ENCODE data around the gene ARHGAP4.

Gene ARHGAP4

DNA sequence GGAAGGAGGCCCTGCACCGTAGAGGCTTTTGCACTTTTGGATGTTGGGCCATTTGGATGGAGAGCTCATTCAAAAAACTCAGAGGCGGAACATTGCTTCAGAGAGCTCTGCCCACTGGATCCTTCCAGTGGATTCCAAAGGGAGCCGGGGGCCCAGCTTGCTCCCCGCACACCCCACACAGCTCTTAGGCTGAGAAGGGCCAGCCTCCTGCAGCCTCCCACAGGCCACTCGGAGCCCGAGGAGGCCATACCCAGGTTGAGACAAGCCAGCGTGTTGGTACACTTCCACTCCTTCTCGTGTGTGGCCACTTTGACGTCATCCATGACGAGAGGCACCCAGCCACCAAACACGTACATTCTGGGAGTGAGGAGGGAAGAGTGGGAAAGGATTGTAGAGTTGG is 35.2 kb upstream of the ARHGAP4 start:
- DNase-seq, result no peak

DNA sequence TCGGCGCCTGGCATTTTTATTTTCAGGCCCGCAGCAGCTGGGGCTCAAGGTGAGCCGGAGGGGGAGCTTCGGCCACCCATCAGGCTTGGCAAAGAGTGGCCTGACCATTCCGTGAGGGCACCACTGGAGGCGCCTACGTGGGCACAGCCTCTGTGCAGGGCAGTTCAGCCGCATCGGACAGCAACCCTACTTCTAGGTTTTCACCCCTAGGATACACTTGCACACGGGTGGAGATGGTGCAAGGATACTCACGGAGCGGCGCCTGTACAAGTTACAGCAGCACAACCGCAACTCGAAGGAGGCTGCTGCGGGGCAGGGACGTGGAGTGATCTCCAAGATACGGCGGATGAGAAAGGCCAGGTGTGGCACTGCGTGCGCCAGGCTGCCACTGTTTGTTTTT is 34.7 kb upstream of the ARHGAP4 start:
- no peak for DNase-seq

DNA sequence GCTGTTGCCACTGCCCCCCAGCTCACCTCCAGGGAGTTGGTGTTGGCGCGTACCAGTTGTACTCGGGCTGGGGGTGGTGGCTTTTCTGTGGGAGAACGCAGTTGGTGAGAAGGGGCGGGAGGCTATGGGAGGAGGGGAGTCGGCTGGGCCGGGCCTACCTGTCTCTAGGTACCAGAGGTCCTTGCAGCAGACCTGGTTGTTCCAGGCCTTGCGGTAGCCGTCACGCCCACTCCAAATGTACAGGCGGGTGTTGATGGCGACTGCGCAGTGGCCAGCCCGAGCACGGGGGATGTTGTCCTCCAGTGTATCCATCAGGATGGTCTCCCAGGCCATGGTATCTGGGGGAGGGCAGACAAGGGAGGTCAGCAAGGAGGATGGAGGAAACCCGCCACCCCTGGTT is 34.0 kb upstream of the ARHGAP4 start:
- no peak for DNase-seq

DNA sequence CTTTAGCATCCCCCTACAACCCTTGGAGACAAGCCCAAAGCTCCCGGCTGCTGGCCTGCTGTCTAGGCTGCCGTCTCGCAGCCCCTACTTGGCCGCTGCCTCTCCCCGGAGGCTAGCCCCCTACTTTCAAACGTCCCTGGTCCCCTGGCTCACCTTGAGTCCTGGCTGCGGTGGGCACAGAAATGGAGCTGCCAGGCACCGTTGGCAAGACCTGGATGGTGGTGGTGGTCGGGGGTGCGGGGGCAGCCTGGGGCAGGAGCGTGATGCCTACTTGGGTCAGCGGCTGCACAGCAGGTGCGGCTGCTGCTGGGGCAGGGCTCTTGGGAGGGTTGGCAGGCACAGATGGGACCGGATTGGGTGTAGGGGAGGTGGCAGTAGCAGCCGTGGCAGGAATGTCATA is 33.6 kb upstream of the ARHGAP4 start:
- DNase-seq, result no peak

DNA sequence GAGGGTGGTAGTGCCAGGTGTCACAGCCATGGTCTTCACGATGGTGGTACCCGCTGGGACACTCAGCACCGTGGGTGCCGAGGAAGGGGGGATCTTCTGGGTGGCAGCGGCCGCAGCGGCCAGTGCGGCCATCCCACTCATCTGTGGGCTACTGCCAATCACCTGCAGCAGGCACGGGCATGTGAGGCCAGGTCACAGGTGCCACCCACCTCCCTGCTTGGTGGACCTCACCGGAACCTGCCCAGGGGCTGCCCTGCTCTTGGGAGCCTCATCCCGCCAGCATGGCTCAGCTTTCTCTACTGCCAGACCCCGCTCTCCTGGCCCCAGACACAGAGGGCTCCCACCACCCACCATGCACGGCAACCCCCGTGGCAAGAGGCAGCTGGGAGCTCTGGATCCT is 32.5 kb upstream of the ARHGAP4 start:
- DNase-seq, result no peak

DNA sequence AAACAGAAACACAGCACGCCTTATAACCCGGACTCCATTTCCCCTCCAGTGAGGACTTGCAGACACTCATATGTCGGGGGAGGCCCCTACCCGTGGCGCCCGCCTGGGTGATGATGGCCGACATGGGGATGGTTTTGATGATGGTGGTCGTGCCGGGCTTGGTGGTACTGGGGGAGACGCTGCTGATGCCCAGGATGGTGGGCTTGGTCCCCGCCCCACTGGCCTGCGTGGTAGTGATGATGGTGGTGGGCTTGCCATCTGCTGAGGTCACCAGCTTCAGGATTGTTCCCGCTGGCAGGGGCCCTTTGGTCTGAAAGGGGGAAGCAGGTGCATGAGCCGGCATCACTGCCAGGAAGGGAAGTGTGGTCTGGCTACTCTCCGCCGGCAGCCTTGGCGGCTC is 31.2 kb upstream of the ARHGAP4 start:
- DNase-seq, result no peak

DNA sequence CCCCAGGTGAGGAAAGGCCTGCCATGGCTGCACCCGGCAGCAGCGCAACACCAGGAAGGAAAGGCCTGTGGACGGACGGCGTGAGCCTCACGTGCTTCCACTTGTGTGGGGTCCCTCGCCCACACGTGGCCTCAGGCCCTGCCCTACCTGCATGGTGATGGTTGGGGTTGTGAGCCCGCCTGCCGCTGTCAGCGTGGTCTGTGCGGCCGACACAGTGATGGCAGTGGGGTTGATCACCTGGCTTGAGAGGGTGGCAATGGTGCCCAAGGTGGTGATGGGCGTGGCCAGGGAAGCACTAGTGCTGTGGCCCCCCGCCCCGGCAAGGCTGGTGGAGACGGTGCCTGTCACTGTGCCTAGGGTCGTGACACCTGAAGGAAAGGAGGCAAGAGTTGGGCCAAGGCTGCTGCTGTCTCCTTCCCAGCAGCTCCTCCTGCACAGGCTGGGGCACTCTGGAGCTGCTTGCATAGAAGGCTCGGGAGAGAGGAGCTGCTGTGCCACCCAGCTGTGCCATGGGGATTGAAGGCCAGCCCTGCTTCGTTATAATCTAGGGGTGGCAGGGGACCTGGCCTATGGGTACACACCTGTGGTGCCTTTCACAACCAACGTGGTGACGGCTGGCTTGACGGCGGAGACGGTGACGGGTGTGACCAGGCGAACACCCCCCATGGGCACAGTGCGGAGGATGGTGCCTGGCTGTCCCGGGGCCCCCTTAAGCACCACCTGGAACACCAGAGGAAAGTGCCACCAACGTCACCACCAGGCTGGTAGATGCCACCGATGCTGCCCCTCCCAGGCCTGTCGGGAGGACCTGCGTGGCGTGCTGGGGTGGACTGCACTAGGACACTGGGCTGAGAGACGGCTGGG is 30.2 kb upstream of the ARHGAP4 start:
- DNase-seq, result no peak

DNA sequence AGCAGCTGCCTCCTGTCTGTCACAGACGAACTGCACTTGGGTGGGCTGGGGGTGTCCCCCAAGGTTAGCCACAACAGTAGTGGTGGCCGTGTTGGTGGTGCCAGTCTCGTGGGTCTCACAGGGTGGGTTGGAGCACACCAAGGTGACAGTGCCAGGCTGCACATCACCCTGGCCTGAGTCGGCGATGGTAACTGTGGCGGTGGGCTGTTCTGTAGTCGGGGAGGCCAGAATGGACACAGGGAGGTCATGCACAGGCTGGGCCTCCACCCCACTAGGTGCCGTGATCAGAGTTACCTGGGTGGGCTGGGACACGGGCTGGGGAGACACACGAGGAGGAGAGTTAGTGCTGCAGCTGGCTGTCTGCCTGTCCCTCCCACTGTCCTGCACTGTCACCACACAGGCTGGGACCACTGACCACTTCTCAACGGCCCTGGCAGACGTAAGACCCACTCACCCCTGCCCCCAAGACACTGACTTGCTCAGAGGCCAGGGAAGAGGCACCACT is 29.2 kb upstream of the ARHGAP4 start:
- no peak for DNase-seq

DNA sequence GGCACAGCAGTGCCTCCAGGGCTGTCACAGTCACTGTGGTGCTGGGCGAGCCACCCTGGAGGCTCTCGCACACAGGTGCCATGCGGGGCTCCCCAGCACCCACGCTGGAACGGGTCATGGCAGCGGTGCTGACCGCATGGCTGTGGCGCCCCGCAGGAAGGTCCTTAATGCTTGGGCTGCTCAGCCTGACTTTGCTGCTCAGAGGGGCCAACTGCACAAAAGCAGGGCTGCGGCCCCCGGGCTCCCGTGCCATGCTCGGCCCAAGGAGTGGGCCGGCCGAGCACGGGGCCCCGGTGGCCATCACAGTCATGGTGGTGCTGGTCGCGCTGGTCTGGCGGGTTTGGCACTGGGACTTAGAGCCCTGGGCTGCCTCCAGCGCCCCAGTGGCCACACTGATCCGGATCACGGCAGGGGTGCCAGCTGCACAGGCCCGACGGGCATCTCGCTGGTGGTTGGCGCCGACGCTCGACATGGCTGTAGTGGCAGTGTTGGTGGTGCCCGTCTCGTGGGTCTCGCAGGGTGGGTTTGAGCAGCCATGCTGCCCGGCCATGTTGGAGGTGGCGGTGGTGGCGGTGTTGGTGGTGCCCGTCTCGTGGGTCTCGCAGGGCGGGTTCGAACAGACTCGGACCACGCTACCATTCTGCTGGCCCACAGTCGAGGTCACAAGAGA is 28.6 kb upstream of the ARHGAP4 start:
- no peak for DNase-seq

DNA sequence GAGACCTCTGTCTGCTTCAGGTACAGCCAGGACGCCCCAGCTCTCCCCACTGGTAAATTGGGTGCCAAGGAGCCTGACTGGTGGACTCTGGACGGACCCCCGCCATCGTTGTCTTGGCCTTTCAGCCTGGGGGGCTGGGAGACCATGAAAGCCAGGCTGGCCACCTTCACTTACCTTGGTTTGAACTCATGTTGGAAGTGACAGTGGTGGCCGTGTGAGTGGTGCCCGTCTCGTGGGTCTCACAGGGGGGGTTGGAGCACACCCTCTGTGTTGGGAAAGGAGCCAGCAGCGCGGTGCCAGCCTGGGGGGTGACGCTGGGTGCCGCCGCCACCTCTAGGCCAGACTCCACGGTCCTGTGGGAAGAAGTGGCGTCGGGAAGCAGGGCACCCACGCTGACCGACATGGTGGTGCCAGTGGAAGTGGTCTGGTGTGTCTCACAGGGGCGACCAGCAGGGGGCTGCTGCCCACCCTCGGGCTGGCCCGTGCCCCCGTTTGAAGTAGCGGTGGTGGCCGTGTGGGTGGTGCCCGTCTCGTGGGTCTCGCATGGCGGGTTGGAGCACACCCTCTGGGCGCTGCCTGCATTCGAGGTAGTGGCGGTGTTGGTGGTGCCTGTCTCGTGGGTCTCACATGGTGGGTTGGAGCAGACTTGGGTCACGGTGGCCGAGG is 28.0 kb upstream of the ARHGAP4 start:
- DNase-seq, result no peak

DNA sequence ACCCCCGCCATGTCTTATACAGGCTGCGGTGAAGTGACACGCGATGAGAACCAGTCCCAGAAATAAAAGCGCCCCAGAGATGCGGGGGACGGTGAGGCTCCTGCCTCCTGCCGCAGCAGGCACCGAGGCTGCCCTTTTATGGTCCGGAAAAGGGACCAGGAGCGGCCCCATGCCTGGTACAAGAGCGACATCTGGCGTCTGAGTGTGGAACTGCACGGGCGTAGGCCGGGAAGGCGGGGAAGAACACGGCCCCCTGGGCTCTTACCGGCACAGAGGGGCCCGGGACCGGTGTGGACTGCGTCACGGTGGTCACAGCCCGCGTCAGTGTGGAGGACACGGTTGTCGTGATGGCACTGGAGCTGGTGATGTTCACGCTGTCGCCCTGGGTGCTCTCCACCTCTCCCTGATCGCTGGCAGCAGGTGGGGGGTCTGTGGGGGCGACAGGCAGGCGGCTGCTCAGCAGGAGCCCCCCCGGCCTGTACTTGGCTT is 27.3 kb upstream of the ARHGAP4 start:
- DNase-seq, result peak; percentile 73

DNA sequence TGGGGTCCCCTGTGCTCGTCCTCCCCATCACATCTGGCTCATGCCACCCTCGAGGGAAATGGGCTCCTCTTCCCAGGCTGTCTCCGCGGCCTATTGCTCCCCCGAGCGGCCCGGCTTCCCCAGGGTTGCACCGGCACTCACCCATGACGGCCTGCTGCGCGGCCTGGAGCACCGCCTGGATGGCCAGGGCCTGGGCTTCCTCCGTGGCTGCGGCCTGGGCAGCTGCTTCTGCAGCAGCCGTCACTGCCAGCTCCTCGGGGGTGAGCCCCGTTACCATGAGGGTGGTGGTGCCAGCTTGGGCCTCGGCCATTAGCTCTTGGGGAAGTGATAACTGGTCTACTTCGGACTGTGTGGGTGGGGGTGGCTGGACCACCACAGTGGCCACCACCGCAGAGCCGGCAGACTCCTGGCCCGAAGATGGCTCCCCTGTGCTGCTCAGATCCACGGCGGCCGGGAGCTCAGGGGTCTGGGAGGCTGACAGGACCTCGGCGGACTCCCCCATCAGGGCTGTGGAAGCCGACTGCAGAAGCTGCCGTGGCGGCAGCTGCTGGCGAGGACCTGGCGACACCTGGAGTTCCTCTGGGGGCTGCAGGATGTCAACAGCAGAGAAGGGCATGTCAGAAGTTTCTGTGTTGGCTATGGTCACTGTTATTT is 26.4 kb upstream of the ARHGAP4 start:
- DNase-seq, result no peak

DNA sequence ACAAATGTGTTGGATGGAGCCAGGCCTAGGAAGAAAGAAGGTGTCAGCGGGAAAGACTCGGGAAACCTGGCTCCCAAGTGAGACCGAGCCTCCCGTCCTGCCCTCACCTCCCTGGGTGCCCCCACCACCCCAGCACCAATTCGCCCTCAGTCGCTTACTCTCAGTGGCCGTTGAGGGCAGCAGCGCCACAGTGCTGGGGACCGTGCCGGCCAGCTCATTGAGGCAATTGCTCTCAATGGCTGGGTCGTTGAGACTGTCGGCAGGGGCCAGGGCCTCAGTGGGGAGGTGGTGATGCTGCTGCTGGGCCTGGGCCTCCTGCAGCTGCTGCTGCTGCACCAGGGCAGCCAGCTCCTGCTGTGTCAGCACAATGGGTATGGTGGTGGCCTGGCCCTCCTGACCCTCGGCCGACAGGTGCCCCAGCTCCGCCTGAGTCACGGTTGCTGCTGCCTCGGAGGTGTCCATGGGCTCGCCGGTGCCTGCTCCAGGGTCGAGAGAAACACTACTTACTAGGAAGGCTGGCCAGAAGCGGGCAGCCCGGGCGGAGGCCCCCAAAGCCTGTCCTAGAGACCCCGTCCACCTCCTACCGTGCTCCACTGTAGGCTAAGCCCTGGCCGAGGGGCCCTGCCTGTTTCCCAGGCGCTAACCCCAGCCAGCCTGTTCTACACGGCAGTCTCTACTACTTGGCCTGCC is 25.8 kb upstream of the ARHGAP4 start:
- no peak for DNase-seq

DNA sequence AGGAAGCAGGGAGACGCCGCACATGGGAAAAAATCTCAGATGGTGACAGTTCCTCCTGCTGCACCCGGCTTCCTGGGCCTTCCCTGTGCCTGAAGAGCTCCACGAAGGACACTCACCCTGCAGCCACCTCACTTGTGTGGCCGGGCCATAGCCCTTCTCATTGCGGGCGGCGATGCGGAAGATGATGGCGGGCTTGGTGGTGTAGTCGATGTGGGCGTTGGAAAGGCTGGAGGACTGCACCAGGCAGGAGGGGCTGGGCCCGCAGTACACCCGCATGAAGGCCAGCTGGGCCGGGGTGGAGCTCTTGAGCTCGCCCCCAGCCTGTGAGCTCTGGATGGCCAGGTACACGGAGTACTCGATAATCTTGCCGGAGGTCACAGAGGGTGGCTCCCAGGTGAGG is 24.1 kb upstream of the ARHGAP4 start:
- DNase-seq, result no peak

DNA sequence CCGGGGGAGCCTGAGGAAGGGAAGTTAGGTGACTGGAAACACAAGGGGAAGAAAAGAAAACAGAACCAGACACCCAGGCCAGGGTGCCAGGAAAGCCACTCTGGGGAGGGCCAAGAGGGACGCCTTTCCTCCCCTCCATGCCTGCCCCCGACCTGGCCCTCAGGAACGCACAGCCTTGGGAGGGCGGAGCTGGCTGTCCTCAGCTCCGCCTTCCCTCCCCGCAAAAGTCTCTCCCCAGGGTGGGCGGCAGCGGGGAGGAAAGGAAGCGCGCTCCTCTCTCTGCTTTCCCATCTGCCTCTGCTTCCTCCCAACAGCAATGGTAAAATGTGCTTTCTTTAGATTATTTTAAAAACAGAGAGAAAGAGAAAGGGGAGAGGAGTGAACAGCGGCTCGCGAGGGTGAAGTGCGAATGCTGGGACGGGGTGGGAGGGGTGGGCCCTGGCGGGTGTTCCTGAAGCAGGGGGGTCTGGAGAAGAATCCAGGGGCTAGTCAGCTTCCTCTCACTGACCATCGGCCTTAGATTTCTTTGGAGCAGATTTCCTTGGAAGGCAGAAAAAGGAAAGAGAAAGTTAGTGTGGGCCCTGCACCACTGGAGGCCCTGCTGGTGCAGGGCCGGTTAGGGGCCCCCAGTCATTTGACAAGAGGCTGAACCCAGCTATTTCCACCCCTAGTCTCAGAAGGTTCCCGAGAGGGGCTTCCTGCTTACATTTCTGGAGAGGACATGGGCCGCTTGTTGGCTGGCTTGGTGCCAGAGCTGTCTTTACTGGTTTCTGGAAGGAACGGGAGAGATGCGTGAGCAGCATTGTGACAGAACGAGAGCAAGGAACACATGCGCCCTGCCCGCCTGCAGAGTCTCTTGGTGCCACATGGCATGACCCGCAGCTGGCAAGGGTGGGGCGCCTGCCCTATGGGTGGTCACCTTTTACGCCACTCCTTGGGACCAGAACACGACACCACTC is 23.1 kb upstream of the ARHGAP4 start:
- DNase-seq, result no peak

DNA sequence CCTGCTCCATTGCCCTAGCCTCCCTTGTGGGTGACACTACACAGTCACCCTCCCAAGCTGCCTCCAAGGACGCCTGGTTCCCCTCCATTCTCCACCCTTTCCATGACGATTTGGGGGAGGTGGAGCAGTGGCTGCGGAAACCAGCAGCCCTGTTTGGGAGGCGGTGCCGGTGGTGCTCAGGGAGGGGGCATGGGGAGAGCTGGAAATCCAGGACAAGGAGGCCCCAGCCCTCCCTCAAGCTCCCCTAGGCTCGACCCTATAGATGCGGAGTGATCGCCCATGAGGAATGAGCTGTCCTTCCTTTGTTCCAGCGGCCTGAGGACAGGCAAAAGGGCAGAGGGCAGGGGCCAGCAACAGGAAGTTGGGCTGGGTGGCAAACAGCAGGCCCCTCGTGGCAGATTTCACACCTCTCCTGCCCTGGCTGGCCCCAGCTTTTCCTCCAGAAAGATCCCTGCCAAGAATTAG is 22.0 kb upstream of the ARHGAP4 start:
- DNase-seq, result no peak

DNA sequence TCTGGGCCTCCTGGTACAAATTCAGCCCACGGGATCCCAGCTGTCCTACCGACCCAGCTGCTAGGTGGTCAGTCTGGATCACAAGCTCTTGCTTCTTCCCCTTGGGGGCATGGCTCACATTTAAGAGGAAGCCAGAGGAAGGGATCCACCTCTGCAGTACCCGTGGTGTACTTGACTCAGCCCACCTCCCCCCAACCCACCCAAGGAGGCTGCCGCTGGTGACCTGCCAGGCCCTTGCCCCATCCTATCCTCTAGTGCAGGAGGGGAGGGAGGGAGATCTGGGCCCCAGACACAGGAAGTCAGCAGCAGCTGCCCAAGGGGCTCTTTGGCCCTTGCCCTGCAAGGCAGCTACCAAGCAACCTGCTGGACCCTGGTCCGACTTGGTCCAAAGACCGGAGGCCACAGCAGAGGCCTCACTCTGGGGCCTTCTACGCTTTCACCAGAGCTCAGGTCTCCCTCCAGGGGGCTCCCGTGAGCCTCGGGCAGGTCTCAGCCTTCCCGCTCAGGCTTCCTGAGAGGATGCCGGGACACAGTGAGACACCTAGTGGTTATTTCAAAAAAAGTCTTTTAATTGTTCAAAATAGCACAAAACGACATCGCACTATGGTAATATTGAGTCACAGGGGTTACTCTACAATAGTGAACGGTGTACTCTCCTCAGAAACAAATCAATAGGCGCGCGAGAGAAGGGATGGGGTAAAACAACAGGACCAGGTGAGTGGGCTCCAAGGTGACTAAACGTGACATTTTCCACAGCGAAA is 21.1 kb upstream of the ARHGAP4 start:
- DNase-seq, result peak; percentile 77

DNA sequence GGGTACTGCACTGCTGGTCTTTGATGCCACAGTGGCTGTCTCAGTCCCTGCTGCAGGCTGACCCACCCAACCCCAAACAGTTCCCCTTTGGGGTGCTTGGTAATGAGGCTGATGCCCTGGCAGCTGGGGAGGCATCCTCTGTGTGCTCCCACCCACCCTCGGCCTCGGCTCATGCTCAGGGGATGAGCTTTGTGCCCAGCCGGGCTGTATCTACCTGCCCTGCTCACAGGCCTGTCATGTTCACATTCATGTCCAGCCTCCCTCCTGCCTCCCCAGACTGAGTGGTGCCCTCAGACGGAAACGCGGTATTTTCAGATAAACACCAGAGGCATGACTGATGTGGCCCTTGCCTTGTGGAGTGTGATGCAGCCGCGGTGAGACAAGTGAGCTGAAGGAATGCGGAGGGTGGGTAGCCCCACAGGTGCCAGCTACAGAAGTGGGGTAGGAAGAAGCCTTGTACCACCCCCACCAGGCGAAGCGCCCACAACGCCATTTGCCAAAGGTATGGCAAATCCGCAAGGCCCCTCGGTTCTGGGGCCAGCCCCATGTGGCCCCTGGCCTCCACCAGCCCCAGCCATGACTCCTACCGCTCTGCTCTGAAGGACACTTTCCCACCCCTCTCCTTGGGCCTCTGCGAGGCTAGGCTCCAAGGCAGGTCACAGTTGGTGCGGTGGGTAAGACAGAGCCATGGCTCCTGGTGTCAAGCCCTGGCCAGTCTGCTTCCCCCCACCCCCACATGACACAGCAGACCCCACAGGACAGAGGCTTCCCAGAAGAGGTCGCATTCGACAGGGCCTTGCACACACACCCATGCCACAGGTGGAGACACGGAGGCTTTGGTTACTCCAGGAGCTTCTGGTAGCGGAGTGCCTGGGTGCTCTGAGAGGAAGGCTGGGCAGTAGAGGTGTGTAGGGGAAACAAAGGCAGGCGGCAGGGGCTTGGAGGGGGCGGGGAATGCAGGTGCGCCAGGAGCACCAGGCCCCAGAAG is 20.2 kb upstream of the ARHGAP4 start:
- no peak for DNase-seq

DNA sequence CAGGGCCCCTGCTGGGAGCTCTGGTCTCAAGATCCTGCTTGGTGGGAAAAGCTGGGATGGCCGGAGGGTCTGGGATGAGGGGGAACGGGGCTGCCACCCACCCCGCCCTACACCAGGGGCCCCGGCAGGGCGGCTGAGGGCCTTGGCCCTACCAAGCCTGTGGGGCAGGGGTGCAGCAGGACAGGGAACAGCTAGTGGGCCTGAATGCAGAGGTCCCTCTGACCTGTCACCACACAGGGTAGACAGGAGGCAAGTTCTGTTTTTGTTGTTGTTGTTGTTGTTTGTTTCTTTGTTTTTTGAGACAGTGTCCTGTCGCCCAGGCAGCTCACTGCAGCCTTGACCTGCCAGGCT is 18.7 kb upstream of the ARHGAP4 start:
- DNase-seq, result no peak
